ENCODE data around the gene MED13L. TPM values are rescaled to one million over a fixed set of nuclear protein-coding genes. Genes with fewer than 3 reads are reported as not detected.

MED13L gene
- total RNA-seq, 1 experiment from 2014 or later: 80.5 TPM

DNA sequence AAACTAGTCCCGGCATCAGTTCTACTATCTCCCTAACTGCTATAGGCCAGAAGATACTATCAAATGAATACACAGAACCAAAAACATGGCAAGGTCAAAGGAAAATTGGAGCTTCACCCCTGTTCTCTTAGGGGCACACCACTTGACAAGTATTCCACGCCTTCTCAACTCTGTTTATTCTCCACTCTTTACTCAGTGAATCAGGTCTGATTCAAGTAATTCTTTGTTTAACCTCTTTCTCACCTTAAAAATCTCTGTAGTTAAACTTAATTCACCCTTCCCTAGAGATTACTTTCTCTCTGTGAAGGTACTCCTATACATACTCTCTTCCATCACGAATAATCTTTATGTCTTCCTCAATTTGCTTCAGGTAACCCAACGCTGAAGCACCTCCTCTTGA, 248.9 kb downstream of the MED13L start:
- DNase-seq (ENCODE audit: low spot score) (no peak), ATAC-seq (no peak)
- H3K27ac Mint-ChIP-seq: peak overlapping the region; percentile 44; the same call in 1 of the 2 replicates
- no peaks in the 10 kb centered on the region for H3K27me3 Mint-ChIP-seq (ENCODE audit: low read depth)
- POLR2A ChIA-PET: no interaction called here
- peaks cover 6% of the 10 kb centered on the region; the same call in 1 of the 2 replicates for H3K36me3 Mint-ChIP-seq
- no peak overlapping the region for H3K4me3 Mint-ChIP-seq
- CTCF ChIA-PET: no interaction called here
- 0 out of 2 replicates have a peak, but pooled peaks cover 9% of the 10 kb centered on the region for H3K9me3 Mint-ChIP-seq
- peaks cover 24% of the 10 kb centered on the region for H3K4me1 Mint-ChIP-seq
- TF ChIP-seq MXD4 (CRISPR knock-in tag; IDR thresholded peaks at IDR 0.05; ENCODE audit: borderline replicate concordance): no peak
- TF ChIP-seq, protein P1, sequence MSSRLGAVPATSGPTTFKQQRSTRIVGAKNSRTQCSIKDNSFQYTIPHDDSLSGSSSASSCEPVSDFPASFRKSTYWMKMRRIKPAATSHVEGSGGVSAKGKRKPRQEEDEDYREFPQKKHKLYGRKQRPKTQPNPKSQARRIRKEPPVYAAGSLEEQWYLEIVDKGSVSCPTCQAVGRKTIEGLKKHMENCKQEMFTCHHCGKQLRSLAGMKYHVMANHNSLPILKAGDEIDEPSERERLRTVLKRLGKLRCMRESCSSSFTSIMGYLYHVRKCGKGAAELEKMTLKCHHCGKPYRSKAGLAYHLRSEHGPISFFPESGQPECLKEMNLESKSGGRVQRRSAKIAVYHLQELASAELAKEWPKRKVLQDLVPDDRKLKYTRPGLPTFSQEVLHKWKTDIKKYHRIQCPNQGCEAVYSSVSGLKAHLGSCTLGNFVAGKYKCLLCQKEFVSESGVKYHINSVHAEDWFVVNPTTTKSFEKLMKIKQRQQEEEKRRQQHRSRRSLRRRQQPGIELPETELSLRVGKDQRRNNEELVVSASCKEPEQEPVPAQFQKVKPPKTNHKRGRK (CRISPR knock-in tag; IDR thresholded peaks at IDR 0.05; ENCODE audit: borderline replicate concordance): no peak
- no peak for TF ChIP-seq SMAD4 (CRISPR knock-in tag; IDR thresholded peaks at IDR 0.05)
- no peak for TF ChIP-seq RORB (CRISPR knock-in tag; IDR thresholded peaks at IDR 0.05)
- TF ChIP-seq NFE2L1 (CRISPR knock-in tag; IDR thresholded peaks at IDR 0.05): no peak
- TF ChIP-seq, protein P2, sequence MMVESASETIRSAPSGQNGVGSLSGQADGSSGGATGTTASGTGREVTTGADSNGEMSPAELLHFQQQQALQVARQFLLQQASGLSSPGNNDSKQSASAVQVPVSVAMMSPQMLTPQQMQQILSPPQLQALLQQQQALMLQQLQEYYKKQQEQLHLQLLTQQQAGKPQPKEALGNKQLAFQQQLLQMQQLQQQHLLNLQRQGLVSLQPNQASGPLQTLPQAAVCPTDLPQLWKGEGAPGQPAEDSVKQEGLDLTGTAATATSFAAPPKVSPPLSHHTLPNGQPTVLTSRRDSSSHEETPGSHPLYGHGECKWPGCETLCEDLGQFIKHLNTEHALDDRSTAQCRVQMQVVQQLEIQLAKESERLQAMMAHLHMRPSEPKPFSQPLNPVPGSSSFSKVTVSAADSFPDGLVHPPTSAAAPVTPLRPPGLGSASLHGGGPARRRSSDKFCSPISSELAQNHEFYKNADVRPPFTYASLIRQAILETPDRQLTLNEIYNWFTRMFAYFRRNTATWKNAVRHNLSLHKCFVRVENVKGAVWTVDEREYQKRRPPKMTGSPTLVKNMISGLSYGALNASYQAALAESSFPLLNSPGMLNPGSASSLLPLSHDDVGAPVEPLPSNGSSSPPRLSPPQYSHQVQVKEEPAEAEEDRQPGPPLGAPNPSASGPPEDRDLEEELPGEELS (CRISPR knock-in tag; IDR thresholded peaks at IDR 0.05): no peak
- TF ChIP-seq, protein P3, sequence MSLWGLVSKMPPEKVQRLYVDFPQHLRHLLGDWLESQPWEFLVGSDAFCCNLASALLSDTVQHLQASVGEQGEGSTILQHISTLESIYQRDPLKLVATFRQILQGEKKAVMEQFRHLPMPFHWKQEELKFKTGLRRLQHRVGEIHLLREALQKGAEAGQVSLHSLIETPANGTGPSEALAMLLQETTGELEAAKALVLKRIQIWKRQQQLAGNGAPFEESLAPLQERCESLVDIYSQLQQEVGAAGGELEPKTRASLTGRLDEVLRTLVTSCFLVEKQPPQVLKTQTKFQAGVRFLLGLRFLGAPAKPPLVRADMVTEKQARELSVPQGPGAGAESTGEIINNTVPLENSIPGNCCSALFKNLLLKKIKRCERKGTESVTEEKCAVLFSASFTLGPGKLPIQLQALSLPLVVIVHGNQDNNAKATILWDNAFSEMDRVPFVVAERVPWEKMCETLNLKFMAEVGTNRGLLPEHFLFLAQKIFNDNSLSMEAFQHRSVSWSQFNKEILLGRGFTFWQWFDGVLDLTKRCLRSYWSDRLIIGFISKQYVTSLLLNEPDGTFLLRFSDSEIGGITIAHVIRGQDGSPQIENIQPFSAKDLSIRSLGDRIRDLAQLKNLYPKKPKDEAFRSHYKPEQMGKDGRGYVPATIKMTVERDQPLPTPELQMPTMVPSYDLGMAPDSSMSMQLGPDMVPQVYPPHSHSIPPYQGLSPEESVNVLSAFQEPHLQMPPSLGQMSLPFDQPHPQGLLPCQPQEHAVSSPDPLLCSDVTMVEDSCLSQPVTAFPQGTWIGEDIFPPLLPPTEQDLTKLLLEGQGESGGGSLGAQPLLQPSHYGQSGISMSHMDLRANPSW (CRISPR knock-in tag; conservative IDR thresholded peaks at IDR 0.05; ENCODE audit: low read depth): no peak
- no peak for TF ChIP-seq CREB1 (CRISPR knock-in tag; IDR thresholded peaks at IDR 0.05)

DNA sequence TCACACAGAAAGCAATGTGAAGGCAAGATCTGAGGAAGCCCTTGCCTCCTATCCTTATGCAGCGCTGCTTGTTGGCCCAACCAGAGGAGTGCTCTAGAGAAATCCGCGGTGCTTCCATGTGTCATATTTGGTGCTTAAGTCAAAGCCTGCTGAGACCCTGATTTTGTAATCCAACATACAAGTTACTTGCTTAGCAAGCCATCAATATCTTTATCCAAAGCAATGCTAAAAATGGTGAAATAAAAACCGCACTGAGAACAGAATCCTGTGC, 250.0 kb downstream of the MED13L start:
- CTCF ChIA-PET: no interaction called here
- ATAC-seq (peak; percentile 46; the same call in 1 of the 2 replicates), DNase-seq (ENCODE audit: low spot score) (no peak)
- Mint-ChIP-seq H3K27me3 (ENCODE audit: low read depth) (no peaks in the 10 kb centered on the region), H3K36me3 (peaks cover 6% of the 10 kb centered on the region; the same call in 1 of the 2 replicates), H3K27ac (peak overlapping the region; percentile 46; the same call in 1 of the 2 replicates), H3K4me3 (no peak overlapping the region), H3K4me1 (peaks cover 24% of the 10 kb centered on the region), H3K9me3 (0 out of 2 replicates have a peak, but pooled peaks cover 8% of the 10 kb centered on the region)
- POLR2A ChIA-PET: no interaction called here
- TF ChIP-seq TEAD4 (CRISPR knock-in tag; IDR thresholded peaks at IDR 0.05) (no peak), ELF4 (CRISPR knock-in tag; IDR thresholded peaks at IDR 0.05; ENCODE audit: low read depth) (no peak), TEAD1 (CRISPR knock-in tag; IDR thresholded peaks at IDR 0.05) (no peak), OVOL2 (CRISPR knock-in tag; IDR thresholded peaks at IDR 0.05; ENCODE audit: borderline replicate concordance) (no peak), NFATC4 (CRISPR knock-in tag; IDR thresholded peaks at IDR 0.05) (no peak), SOX15 (CRISPR knock-in tag; IDR thresholded peaks at IDR 0.05) (no peak), TCF7 (CRISPR knock-in tag; IDR thresholded peaks at IDR 0.05; ENCODE audit: low read depth) (no peak), FOXJ3 (CRISPR knock-in tag; IDR thresholded peaks at IDR 0.05; ENCODE audit: borderline replicate concordance) (no peak)
- TF ChIP-seq, protein P4, sequence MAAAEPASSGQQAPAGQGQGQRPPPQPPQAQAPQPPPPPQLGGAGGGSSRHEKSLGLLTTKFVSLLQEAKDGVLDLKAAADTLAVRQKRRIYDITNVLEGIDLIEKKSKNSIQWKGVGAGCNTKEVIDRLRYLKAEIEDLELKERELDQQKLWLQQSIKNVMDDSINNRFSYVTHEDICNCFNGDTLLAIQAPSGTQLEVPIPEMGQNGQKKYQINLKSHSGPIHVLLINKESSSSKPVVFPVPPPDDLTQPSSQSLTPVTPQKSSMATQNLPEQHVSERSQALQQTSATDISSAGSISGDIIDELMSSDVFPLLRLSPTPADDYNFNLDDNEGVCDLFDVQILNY (CRISPR knock-in tag; IDR thresholded peaks at IDR 0.05): no peak
- TF ChIP-seq, protein P5, sequence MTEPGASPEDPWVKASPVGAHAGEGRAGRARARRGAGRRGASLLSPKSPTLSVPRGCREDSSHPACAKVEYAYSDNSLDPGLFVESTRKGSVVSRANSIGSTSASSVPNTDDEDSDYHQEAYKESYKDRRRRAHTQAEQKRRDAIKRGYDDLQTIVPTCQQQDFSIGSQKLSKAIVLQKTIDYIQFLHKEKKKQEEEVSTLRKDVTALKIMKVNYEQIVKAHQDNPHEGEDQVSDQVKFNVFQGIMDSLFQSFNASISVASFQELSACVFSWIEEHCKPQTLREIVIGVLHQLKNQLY (CRISPR knock-in tag; IDR thresholded peaks at IDR 0.05): no peak
- TF ChIP-seq, protein P6, sequence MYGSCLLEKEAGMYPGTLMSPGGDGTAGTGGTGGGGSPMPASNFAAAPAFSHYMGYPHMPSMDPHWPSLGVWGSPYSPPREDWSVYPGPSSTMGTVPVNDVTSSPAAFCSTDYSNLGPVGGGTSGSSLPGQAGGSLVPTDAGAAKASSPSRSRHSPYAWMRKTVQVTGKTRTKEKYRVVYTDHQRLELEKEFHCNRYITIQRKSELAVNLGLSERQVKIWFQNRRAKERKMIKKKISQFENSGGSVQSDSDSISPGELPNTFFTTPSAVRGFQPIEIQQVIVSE (CRISPR knock-in tag; IDR thresholded peaks at IDR 0.05; ENCODE audit: borderline replicate concordance): no peak
- TF ChIP-seq, protein P7, sequence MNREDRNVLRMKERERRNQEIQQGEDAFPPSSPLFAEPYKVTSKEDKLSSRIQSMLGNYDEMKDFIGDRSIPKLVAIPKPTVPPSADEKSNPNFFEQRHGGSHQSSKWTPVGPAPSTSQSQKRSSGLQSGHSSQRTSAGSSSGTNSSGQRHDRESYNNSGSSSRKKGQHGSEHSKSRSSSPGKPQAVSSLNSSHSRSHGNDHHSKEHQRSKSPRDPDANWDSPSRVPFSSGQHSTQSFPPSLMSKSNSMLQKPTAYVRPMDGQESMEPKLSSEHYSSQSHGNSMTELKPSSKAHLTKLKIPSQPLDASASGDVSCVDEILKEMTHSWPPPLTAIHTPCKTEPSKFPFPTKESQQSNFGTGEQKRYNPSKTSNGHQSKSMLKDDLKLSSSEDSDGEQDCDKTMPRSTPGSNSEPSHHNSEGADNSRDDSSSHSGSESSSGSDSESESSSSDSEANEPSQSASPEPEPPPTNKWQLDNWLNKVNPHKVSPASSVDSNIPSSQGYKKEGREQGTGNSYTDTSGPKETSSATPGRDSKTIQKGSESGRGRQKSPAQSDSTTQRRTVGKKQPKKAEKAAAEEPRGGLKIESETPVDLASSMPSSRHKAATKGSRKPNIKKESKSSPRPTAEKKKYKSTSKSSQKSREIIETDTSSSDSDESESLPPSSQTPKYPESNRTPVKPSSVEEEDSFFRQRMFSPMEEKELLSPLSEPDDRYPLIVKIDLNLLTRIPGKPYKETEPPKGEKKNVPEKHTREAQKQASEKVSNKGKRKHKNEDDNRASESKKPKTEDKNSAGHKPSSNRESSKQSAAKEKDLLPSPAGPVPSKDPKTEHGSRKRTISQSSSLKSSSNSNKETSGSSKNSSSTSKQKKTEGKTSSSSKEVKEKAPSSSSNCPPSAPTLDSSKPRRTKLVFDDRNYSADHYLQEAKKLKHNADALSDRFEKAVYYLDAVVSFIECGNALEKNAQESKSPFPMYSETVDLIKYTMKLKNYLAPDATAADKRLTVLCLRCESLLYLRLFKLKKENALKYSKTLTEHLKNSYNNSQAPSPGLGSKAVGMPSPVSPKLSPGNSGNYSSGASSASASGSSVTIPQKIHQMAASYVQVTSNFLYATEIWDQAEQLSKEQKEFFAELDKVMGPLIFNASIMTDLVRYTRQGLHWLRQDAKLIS (CRISPR knock-in tag; IDR thresholded peaks at IDR 0.05; ENCODE audit: borderline replicate concordance): no peak
- TF ChIP-seq, protein P8, sequence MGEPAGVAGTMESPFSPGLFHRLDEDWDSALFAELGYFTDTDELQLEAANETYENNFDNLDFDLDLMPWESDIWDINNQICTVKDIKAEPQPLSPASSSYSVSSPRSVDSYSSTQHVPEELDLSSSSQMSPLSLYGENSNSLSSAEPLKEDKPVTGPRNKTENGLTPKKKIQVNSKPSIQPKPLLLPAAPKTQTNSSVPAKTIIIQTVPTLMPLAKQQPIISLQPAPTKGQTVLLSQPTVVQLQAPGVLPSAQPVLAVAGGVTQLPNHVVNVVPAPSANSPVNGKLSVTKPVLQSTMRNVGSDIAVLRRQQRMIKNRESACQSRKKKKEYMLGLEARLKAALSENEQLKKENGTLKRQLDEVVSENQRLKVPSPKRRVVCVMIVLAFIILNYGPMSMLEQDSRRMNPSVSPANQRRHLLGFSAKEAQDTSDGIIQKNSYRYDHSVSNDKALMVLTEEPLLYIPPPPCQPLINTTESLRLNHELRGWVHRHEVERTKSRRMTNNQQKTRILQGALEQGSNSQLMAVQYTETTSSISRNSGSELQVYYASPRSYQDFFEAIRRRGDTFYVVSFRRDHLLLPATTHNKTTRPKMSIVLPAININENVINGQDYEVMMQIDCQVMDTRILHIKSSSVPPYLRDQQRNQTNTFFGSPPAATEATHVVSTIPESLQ (CRISPR knock-in tag; IDR thresholded peaks at IDR 0.05): no peak

All from WTC11 (cell line).